GM19328 (cell line): ENCODE data around the gene NSMCE1.
"Not testable (repeated sequence)": the region's sequence is repeated elsewhere in the genome, so short reads cannot be mapped to it uniquely, and the experiment has no call there.

Experiments used
- ATAC-seq: cut with Tn5 transposase; IDR thresholded peaks from one replicate; pipeline ENCODE4 v1.9.1; 2021; ENCODE audit warnings: mild to moderate bottlenecking, moderate library complexity; ENCODE audit not compliant: unreplicated experiment

The NSMCE1 gene

DNA sequence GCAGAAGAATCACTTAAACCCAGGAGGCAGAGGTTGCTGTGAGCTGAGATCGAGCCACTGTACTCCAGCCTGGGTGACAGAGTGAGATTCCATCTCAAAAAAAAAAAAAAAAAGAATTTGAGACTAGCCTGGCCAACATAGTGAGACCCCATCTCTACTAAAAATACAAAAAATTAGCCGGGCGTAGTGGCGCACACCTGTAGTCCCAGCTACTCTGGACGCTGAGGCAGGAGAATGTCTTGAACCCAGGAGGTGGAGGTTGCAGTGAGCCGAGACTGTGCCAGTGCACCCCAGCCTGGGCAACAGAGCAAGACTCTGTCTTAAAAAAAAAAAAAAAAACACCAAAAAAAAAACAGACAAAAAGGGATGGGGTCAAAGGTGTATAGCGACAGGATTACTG, 4.1 kb upstream of the NSMCE1 start:
- not testable (repeated sequence) for ATAC-seq

DNA sequence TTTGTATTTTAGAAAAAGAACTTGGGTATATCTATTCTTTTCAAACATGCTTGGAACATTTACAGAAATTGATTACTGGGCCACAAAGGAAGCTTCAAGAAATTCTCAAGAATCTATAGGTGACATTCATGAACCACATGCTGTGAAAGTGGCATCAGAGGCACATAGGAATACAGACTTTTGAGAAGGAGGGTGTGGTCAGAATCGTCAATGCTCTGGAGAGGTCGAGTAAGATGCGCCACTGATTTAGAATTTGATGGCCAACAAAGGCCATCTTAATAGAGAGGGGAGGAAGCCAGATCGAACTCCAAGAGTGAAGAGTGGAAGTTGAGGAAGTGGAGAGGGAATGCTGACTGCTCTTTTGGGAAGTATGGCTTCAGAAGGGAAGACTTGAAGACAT, 3.5 kb upstream of the NSMCE1 start:
- ATAC-seq: no peak

DNA sequence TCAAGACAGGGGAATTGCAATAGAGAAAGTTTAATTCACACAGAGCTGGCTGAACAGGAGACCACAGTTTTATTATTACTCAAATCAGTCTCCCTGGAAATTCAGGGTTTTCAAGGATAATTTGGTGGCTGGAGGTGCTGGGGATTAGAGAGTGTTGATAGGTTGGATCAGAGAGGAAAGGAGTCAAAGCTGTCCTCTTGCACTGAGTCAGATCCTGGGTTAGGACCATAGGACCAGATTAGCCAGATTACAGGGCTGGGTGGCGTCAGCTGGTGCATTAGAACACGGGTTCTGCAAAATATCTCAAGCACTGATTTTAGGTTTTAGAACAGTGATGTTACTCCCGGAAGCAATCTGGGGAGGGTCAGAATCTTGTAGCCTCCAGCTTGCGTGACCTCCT, 1.8 kb upstream of the NSMCE1 start:
- no peak for ATAC-seq

DNA sequence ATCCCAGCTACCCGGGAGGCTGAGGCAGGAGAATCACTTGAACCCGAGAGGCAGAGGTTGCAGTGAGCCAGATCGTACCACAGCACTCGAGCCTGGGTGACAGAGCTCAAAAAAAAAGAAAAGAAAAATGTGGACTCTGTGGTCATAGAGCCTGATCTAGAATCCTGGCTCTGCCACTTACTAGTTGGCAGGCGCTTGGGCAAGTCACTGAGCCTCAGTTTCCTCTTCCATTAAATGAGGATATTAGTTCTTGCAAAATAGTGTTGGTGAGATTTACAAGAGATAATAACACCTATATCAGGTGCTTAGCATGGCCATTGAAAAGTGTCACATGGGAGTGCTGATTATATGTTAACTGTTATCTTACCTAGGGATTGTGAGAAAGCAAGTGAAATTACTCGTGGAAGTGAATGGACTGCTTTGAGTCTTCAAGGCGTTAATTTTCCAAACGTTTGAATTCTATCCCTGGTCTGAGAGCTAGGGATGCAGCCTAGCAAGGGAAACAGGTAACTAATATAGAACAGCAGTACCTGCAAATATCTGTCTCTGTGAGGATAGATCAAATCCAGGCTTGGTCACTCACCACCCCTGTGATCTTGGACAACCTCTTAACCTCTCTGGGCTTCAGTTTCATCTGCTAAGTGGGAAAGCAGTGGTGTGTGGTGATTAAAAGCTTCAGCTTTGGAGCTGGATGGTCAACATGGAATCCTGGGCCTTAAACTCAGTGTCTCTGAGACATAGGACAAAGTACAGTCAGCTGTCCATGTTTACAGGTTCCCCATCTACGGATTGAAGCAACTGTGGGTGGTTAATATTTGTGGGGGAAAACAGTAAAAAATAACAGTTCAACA, 953 bp upstream of the NSMCE1 start:
- ATAC-seq: no peak

DNA sequence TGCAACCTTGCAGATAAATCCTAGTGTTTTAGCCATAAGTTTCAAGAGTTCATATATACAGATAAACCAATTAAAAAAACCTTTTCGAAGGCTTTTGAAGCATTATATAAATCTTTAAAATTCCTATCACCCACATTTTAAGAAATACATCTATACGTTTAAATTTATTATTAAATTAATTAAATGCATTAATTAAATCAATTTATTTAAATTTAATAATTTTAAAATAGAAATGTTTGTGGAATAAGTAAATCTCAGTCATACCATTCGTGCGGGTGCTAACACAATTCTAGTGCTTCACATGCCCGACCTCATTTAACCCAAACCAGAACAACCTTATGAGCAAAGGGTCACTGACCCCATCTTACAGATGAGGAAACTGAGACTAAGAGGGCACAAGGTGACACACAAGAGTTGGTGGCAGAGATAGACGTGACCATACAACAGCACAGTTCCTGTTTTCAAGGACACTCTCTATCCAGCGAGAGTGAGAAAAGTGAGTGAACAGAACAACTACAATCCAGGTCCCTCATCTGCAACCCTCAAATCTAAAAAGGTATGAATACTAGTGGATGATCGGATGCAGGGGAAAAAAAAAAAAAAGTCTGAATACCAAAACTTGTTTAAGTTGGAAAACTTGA, 1.4 kb downstream of the NSMCE1 start:
- ATAC-seq: no peak

DNA sequence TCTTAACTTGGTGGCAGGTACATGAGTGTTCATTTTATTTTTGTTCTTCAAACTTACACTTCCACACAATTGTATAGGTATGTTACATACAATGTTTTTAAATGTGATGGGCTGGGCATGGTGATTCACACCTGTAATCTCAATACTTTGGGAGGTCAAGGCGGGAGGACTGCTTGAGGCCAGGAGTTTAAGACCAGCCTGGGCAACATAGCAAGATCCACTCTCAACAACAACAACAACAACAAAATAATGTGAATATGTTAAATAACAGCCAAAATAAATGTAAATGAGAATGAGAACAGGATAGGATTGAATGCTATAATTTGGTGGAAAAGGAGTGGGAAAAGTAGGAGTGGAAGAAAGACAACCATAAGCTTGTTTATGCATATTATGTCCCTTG, 2.6 kb downstream of the NSMCE1 start:
- ATAC-seq: no peak

DNA sequence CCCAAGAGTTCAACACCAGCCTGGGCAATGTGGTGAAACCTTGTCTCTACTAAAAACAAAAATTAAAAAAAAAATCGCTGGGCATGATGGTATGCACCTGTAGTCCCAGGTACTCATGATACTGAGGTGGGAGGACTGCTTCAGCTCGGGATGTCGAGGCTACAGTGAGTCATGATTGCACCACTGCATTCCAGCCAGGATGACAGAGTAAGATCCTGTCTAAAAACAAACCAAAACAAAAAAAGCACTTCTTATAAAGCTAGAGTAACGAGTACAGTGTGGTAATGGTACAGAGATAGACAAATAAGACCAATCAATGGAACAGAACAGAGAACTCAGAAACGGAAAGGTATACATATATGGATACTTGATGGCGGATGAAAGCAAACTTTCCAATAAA, 4.4 kb downstream of the NSMCE1 start:
- ATAC-seq: no peak

DNA sequence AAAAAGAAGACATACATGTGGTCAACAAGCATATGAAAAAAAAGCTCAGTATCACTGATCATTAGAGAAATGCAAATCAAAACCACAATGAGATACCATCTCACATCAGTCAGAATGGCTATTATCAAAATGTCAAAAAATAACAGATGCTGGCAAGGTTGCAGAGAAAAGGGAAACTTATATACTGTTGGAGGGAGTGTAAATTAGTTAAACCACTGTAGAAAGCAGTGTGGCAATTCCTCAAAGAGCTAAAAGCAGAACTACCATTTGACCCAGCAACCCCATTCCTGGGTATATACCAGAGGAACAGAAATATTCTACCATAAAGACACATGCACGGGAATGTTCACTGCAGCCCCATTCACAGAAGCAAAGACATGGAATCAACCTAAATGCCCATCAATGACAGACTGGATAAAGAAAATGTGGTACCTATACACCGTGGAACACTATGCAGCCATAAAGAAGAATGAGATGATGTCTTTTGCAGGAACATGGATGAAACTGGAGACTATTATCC, 5.6 kb downstream of the NSMCE1 start:
- not testable (repeated sequence) for ATAC-seq

DNA sequence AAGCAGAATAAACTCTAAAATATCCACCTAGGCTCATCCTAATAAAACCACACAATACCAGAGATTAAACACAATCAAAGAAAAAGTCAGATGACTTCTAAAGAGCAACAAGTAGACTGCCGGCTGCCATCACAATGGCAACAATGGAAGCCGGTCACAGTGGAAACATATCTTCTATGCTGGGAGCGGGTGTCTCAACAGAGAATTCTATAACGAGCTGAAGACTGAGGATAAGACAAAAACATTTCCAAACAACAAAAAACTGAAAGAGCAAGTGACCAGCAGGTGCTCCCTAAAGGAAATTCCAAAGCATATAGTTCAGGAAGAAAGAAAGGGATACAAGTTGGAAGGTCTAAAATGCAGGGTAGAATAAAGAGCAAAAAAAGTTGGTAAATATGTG, 8.9 kb downstream of the NSMCE1 start:
- no peak for ATAC-seq

DNA sequence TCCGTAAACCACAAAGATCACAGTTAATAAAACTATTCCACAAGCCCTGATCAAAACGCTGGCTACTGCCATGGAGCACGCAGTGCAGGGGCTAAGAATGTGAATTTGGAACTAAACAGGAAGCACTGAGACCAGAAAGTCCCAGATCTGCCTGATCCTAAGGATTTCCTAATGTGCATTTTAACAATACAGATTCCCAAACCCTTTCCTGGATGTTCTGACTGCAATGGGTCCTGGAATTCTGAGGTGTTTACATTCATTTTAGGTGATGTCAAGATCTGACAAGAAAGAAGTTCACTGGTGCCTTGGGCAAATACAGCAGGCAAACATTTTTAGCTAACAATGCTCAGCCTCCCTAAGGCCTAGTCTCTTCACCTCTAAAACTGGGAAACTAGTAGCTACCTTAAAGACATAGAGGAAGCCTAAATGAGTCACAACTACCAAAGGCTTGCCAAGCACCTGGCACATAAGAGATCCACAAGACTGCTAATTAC, 10.3 kb downstream of the NSMCE1 start:
- no peak for ATAC-seq

DNA sequence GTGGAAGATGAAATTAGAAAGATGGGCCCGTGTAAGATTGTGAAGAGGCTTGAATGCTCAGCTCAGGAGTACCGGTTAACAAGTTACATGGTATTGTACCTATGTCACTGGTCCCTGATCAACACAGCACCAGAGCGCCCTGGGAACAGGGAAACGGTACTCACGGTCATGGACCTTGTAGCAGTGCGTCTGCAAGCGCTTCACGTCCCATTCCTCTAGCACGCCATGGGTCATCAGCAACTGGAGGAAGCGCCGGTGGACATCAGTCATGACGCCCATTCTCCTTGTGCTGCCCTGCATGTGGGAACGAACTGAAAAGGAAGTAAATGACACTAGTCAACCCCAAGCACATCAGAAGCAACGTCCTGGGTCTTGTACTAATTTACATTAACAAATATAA, 11.3 kb downstream of the NSMCE1 start:
- ATAC-seq: no peak

DNA sequence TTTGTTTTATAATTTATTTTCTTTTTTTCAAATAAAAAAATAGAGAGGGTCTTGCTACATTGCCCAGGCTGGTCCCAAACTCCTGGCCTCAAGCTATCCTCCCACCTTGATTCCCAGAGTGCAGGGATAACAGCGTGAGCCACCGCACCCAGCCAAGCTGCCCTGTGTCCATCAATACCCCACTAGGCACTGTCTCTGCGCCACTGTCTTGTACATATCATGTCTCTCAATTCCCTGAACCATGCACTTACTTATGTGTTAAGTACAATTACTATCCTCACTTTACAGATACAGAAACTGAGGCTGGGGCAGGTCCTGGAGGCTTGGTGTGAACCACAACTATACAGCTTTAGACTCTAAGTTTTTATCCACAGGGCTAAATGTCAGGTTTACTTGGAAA, 11.7 kb downstream of the NSMCE1 start:
- no peak for ATAC-seq

DNA sequence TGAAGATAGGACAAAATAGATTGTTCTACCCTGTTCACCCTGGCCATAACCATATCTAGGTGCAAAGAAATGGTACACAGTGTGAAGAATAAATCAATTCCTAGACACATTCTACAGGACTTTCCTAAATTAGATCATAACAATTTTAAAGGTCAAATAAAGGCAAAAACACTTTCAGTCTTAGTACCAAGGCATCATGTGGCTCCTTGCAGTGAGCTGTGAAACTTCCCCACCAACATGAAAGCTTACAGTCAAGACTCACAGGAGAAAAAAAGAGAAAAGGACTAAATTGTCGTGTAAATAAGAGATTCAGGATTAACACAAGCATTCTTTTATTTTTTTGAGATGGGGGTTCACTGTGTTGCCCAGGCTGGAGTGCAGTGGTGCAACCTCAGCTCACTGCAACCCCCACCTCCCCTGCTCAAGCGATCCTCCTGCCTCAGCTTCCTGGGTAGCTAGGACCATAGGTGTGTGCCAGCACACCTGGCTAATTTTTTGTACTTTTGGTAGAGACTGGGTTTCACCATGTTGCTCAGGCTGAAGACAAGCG, 14.2 kb downstream of the NSMCE1 start:
- ATAC-seq: no peak

DNA sequence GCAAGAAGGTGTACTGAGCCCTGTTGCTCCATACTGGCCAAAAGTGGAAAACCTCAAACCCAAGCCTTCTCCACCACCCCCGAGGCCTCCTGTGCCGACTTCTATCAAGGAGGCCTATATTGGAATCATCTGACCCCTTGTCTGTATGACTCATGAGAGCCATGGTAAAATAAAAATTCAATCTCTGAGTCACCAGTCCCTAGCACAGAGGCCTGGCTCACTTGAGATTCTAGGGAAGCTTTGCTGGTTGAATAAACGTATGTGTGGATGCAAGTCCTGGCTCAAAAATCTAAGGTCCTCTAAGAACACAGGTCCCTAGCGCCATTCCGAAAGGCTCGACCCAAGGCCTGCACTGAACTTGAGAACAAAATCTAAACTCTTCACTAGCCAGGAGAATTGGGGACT, 15.0 kb downstream of the NSMCE1 start:
- no peak for ATAC-seq

DNA sequence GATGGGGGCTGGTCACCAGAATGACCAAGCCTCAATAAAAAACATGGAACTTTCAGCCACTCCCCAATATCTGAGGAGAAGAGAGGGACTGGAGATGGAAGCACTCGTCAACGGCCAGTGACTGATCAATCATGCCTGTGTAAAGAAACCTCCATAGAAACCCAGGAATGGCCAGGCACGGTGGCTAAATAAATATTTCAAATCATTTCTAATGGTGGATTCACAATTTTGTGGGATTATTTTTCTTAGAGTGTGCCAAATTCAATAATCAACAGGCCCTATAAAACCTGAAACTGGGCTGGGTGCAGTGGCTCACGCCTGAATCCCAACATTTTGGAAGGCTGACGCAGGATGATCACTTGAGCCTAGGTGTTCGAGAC, 16.4 kb downstream of the NSMCE1 start:
- ATAC-seq: no peak

DNA sequence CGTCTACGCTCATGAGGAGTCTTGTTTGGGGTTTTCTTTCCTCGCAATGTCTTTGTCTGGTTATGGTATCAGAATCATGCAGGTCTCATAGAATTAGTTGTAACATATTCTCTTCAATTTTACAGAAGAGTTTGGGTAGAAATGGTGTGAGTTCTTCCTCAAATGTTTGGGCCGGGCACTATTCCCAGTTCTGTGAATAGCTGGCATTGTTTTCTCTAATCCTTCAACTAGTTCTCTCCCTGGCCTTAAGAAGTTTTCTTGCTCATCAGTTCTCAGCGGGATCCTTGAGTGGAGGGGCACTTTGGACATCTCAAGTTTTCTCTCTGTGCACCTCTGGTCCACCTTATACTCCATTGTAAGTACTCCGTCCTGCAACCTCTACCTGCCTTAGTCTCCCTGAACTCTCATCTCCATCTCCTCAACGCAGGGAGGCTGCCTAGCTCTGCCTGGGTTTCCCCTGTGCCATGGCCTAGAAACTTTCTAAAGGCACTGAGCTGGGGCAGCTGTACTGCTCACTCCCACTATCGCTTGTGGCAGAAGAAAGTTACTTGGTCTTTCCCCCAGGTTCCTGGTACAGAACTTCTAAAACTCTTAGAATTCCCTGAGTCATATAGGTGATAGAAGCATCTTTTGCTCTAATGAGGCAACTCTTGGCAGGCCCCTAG, 16.9 kb downstream of the NSMCE1 start:
- no peak for ATAC-seq

DNA sequence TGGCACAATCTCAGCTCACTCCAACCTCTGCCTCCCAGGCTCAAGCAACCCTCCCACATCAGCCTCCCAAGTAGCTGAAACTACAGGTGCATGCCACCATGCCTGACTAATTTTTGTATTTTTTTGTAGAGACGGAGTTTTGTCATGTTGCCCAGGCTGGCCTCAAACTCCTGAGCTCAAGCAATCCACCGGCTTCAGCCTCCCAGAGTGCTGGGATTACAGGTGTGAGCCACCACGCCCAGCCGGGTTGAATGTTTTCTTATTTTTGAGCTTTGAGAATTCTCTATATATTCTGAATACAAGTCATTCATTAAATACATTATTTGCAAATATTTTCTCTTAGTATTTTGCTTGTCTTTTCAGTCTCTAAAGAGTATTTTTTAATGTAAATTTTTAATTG, 19.7 kb downstream of the NSMCE1 start:
- not testable (repeated sequence) for ATAC-seq

DNA sequence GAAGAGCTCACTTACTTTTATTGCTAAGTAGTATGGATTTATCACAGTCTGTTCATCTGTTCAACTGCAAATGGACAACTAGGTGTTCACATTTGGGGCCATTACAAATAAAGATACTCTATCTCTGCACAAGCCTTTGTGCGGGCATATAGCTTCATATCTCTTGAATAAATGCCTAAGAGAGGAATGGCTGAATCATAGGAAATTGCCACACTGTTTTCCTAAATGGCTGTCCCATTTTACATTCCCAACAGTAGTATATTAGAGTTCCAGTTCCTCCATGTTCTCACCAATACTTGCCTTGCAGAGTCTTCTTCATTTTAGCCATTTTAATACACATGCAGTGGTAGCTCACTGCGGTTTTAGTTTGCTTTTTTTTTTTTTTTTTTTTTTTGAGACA, 20.5 kb downstream of the NSMCE1 start:
- ATAC-seq: no peak

DNA sequence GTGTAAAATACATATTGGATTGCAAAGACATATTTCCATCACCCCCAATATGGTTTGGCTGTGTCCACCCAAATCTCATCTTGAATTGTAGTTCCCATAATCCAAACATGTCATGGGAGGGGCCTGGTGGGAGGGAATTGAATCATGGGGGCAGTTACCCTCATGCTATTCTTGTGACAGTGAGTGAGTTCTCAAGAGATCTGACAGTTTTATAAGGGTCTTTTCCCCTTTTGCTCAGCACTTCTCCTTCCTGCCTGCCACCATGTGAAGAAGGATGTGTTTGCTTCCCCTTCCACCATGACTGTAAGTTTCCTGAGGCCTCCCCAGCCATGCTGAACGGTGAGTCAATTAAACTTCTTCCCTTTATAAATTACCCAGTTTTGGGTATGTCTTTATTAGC, 21.5 kb downstream of the NSMCE1 start:
- not testable (repeated sequence) for ATAC-seq

DNA sequence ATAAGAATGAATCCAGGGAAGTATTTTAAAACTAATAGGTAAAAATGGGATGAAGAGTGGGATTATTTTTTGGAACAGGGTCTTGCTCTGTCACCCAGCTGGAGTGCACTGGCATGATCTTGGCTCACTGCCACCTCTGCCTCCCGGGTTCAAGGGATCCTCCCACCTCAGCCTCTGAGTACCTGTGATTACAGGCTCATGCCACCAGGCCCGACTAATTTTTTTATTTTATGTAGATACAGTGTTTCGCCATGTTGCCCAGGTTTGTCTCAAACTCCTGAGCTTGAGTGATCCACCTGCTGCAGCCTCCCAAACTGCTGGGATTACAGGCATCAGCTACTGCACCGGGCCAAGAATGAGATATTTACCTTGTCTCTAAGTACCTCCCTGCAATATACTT, 22.1 kb downstream of the NSMCE1 start:
- no peak for ATAC-seq
